ENCODE results near the gene PHYHIPL.

PHYHIPL gene

DNA sequence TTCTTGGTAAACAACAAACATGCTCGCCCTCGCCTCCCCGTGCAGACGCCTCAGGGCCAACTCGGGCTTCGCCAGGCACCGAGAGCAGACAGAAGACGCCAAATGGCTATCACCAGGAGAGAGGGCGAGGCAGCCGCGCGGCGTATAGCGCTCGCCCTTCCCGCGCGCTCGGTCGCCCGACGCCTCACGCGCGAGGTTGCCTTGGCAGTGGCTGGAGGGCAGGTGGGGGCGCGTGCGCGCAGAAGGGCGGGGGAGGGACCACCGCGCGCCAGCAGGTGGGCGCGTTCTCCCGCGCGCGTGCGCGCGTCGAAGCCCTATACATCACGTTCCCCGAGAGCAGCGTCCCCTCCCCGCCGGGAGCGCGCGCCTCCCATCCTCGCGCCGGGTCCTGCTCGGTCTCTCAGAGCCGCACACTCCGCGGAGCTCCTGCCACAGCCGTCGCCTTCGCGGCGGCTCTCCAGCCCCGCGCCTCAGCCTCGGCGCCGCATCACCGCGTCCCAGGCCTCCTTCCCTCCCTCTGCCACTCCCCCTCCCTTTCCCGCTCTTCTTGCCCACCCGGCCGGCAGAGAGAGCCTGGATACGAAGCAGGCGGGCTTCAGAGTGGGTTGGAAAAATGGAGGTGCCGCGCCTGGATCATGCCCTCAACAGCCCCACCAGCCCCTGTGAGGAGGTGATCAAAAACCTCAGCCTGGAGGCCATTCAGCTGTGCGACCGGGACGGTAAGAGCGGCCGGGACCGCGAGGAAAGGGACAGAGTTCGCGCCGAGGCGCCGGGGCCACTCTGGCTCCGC is at the start of gene PHYHIPL:
Gene PHYHIPL (plus strand): TSS at position 403 of the 790 bp plus-strand sequence. CDS start 211 bp downstream, at position 614.
- DNase-seq (ENCODE audit: low read depth, low spot score) = peak; percentile 54

DNA sequence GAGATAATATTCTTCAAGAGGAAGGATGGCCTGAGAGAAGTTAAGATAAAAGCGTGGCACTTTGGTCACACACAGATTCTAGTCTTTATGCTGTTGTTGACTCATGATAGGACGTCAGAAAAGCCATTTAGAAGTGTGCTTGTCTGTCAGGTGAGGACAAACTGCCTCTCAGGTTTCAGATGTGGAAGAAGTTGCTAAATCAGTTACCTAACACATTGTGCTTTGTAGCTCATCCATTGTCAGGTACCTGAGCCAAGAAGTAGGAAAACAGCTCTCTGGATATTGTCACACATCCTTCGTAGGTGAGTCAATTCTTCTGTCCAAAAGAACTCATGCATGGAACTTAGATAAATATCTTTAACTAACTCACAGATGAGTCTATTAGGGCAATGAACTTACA is 49.5 kb upstream of the PHYHIPL start:
- no peak for DNase-seq (ENCODE audit: low read depth, low spot score)

DNA sequence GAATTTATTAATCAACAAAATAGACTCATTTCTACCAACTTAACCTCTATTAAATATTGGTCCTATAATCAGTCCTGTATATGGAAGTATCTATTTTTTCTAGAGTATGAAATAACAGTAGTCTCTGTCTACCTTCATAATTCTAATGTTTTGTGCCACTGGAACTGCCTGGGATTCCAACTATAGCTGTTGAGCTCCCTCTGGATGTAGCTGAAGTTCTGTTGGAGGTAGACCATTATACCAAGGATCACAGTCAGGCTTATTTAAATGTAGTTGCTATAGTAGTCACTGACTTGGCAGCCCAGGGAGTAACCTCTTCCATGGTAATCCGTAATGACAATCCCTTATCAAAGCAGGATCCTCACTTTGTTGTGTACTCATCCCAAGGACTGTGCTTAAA is 48.5 kb upstream of the PHYHIPL start:
- DNase-seq (ENCODE audit: low read depth, low spot score) = no peak

DNA sequence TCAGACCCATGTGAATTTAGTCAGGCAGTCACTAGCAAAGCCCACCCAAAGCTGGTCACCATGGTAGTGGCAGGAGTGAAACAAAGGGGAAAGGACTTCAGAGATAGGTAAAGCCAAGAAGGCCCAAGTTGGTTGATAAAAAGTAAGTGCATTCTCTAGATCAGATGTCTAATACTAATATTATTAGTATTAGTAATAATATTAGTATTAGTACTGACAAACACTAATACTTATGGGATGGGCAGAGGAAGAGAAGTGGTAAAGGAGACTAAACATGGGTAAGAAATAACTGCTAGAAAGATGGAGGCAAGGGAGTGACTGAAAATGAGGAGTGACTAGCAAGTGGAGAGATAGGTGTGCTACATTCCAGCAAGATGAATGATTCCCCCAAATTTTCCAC is 46.6 kb upstream of the PHYHIPL start:
- DNase-seq (ENCODE audit: low read depth, low spot score) = no peak

DNA sequence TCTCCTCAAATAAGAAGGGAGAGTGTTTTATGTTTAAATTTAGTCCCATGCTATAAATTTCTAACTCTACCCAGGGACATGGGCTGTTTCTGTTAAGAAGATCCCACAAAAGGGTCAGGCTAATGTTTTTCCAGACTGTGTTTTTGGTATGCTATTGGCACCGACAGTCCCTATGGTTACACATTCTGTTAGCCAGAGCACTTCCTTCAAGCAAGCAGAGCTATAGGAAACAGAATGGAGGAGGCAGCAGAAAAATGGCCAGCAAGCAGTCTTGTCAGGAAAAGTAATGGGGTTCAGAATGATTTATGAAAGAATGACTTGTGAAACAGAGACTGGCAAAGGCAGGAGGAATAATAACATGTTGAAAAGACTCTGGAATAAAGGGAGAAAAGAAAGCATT is 44.8 kb upstream of the PHYHIPL start:
- peak; percentile 7 for DNase-seq (ENCODE audit: low read depth, low spot score)

DNA sequence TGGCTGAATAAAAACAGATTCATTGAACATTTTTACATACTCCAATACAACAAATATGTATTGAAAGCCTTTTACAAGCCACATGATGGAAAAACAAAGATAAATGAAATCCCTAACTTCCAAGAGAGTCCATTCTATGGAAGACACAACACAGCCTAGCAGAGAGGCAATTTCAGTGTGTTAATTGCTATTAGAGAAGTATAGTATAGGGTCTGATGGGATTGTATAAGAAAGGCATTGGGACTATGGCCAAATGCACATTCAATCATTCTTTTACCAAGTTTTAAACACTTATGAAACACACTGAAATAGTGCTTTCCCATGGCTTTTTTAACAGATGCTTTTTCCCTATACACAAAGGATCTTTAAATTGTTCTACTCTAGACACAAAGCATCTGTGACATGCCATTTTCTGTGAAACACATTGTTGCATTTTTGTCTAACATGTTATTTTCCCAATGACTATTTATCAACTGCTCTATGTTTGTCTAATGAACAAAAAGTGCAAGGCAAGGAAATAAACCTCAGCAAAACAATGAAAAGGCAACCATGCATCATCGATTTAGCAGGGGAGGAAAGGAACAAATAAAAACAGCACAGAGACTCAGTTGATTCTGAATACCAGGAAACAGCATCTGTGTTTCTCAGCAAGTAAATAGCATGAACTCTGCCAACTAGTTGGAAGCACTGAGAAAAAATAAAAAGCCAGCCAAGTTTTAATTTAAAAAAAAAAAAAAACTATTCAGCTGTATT is 42.4 kb upstream of the PHYHIPL start:
- peak; percentile 7 for DNase-seq (ENCODE audit: low read depth, low spot score)

DNA sequence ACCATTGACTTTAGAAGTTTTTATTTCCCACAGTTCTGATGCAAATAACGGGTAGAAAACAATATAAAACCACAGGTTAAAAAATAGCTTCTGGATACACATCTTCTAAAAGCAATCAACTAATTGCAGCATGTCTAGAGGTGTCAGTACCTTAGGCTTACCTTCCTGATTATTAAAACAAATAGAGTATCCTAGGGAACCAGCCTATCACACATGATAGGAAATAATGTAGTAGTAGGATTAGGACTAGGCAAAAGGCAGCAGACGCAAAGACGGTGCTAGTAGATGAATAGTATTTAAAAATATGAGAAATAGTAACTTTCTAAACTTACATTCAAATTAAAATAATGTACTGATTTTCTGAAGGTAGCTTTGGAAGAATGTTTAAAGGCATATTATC is 41.7 kb upstream of the PHYHIPL start:
- no peak for DNase-seq (ENCODE audit: low read depth, low spot score)

DNA sequence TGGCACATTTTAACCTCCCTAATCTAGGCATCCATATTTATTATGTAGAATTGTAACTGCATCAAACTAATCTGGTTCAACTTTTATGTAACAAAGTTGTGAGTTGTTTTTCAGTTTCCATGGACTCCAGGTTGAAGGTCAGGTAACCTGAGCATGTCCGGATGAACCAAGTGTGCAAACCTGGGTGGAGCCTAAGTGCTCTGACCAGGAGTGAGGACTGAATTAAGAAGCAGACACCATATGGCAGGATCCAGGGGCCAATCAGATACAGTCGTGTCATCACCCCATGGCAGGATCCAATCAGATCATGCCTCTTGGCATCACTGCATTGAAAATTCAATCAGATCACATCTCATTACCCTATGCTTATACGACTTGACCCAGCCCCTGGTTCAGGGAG is 41.2 kb upstream of the PHYHIPL start:
- DNase-seq (ENCODE audit: low read depth, low spot score) = no peak

DNA sequence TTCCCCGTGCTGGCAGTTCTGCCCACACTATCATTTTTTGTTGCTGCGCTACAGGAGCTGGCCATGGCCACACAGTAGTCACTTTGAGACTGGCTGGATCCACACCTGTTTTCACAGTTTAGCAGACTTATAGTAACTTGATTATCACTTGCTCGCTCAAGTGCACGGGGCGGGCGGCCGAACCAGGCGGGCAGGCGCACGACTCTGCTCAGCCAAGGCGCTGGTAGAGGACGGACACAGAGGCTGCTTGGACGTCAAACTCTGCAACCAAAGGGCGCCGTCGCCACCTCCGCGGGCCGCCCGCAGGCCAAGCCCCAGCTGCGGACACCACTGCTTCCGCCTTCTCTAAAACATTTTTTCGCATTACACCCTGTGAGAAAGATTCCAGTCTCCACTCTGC is 38.4 kb upstream of the PHYHIPL start:
- DNase-seq (ENCODE audit: low read depth, low spot score) = no peak

DNA sequence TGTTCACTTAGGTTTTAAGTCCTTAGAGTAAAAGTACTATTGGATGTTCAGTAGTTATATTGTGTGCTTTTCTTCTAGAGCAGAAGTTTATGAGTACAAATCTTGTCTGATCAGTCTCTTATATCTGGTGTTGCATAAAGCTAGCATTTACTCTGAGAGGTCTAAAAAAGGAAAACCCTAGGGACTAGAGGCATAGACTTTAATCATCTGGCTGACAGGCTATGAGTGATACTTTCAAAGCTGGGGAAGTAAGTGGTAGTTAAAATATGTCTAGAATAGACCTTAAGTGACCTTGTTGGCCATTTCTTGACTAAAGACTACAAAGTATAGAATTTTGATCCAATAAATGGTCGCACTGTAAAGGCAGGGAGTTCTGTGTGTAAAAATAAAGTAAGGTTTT is 32.9 kb upstream of the PHYHIPL start:
- DNase-seq (ENCODE audit: low read depth, low spot score) = no peak

DNA sequence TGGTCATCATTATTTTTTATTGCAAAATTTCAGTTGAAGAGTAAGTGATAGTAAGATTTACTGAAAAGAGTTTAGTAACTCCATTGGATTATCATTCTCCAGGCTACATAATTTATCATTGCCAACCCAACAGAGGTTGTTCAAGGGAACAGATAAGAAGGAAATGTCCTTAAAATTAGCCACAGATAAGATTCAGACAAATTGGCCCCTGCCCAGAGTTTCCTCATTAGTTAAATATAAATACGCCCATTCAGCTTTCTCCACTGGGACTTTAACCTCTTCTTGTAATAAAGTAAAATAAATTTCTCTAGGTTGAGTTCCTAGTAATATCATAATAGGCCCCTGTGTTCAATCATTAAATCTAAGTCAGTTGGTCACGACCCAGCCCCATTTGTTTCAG is 27.7 kb upstream of the PHYHIPL start:
- no peak for DNase-seq (ENCODE audit: low read depth, low spot score)

DNA sequence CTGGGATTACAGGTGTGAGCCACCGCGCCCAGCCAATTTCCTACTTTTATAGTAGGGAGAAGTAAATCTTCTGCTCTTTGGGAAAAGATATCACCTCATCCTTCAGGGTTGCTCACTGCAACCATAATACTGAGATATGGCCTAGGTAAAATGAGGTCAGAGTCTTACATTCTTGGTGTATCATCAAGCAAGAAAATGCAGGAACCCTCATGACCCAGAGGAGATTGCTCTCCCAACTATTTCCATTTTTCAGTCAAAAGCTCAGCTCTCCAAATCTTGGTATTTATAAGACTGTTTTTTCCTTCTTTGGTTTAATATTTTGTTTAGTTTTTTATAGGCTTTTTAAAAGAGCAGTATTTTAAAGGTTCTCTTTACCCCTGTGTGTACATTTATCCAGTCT is 20.9 kb upstream of the PHYHIPL start:
- no peak for DNase-seq (ENCODE audit: low read depth, low spot score)

DNA sequence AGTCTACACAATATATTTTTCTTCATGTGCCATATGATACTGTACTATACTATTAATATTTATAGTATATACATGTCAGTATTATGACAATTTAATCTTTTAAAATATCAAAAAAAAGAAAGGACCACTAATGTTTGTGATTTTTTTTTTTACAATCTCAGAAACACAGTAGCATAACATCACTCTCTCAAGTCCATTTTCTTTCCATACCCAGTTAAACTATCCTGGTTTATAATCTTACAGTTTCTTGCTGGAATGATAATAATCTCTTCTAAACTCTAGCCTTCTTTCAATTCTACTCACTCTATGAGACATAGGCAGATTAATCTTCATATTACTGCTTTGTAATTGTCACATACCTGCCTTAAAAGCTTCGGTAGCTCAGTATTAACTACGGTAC is 8.9 kb upstream of the PHYHIPL start:
- no peak for DNase-seq (ENCODE audit: low read depth, low spot score)

DNA sequence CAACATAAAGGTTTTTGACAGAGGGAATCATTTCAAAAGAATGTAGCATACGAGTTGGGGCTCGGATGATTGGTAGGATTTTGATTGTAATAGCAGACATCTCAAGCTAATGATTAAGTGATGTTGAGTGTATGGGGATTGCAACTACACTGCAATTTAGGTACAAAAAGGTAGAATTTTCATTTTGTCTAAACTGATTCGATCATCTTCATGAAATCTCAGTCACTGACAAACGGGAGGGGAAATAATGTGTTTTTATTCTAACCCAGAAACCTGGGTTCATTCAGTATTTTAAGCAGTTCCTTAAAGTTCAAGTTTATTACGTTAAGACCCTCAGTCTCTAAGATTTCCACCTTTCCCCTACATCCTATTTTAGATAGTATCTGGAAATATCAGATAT is 3.9 kb upstream of the PHYHIPL start:
- no peak for DNase-seq (ENCODE audit: low read depth, low spot score)

DNA sequence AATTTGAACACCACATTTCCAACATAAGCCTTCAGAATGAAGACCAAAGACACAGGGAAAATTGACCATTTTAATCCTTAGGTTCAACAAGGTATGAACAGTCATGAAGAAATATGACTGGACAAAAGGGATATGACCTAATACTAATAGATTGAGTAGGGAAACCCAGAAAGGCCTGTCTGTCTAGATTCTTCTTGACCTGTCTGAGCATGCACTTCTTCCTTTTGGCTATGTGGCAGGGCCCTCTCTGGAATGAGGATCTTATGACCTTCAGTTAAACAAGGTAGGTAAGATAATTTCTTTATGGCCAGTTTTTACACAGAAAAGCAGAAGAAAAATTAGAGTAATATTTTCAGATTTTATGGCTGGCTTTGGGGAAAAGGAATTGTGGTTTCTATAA is 3.0 kb upstream of the PHYHIPL start:
- DNase-seq (ENCODE audit: low read depth, low spot score) = no peak

DNA sequence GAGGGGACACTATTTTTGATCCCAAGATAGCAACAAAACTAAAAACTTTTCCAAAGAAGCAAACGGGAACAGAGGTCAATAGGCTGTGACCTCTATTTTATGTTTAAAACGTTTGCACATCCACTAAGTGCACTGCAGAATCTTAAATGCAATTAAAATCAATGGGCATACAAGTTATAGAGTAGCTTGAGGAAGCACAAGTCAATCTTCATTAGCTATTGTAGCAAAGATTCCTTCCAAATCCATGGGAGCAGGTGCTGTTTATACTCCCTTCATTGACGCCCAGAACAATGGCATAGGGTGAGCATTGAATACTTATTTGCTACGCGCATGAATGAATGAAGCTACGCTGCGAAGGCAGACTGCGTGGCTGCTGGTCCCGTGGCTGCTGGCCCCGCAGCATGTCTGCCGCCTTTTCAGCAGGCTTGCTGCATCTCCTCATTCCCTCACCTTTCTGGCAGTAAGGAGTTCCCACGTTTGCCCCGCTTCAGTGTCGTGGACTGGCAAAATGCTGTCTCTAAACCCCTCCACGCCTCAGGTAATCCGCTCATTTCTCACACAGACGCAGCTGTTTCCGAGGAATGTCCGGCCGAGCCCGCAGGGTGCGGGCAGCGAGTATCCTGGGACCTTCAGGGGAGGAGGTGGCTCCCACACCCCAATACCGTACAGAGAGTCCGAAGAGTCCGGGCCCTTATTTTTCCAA is 754 bp upstream of the PHYHIPL start:
- peak; percentile 39 for DNase-seq (ENCODE audit: low read depth, low spot score)

DNA sequence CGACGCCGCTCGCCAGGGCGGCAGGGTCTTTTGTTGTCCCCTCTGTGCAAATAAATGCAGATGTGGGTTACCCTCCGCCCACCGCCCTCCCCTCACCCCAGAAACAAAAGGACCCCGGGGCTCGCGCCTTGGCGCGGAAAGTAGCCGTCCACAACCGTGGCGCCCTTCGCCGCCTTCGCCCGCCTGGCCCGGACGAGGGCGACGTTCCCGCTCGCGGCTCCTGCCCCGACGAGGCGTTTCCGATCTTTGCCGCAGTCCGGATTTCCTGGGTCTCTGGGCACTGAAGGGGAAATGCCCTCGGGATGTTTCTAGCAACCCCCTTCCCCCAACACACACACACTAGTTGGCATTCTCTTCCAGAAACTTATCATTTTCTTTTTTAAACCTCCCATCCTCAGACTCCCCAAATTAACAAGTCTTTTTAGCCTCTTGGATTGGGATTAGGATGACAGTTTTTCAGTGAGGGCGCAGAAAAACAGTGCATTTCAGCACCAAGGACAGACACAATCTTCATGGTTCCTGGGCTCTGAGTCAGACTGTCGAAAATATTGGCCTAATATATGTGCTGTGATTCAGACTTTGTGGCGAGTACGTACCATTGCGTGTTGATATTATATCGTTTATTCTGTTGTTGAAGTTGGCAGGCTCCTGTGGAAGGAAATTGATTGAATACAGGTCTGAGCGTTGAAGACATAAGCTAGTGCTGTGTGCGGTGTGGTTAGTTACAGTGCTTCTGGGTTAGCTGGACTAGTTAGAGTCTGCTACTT is 771 bp downstream of the PHYHIPL start:
- peak; percentile 91 for DNase-seq (ENCODE audit: low read depth, low spot score)

DNA sequence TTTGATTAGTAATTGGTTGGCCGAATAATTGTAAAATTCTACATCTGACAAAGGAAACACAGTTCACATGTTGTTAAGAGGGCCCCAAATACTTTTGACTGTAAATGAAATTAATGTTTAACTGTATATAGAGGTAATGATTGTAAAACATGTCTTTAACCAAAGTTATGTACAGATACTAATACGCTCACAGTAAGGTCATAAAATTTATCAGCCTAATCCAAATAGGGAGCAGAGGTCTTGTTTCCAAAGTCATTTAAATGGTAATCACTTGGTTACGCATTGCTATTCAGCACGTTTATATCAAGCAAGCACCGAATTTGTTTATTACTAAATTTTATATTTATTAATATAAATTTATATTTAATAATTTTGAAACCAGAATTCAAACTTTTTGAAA is 1.4 kb downstream of the PHYHIPL start:
- no peak for DNase-seq (ENCODE audit: low read depth, low spot score)

DNA sequence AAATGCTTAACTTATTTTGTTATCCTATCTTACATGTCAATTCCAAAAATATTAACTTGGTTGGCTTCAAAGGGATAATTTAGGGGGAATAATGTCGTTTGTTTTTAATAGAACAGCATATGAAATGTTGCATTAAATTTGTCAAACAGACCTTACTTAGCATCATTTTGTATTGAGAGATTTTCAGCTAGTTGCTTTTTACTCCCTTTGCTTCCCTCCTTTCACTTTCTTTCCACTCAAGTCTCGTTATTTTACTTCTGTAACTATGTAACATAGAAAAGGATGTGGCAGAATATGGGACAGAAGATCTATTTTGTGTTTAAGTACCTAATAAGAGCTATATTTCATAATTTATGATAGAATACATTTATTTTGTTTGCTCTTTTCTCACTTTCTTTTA is 2.6 kb downstream of the PHYHIPL start:
- no peak for DNase-seq (ENCODE audit: low read depth, low spot score)

DNA sequence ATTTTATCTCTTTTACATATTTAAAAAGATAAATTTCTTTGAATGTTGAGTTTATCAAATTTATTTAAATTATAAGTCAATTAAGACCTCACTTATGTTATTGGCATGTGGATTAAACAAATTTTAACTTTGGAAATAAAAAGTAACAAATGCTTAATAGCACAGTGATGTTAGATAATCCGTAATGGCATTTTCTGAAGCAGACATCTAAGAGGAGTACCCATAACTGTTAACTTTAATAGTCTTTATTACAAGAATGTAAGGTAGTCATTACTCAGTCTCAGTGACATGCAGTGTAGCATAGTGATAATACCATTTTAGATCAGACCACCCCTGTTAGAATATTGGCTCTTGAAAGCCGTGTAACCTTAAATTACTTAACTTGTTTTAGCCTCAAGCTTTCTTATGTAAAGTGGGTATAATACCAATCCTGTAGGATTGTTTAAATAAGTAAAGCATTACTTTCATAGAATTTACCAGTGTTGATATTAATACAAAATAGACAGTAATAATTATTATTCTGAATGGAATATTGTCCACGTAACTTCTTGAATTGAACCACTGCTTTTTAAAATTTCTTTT is 4.3 kb downstream of the PHYHIPL start:
- no peak for DNase-seq (ENCODE audit: low read depth, low spot score)

DNA sequence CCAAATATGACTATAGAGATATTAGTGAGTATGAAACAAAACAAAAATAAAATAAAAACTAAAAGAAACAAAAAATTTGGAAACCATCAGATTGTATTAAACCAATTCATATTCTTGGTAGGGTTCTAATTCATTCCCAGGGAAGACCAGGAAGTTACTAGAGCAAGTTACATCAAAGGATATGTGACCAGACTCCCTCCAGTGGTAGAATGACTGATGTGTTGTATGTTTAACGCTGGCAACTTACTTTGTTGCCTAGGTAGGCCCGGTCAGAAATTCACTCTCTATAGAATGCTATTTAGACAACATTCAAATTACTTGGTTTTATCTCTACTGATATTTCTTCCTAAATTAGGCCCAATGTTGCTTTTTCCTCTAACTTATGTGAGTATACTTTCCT is 5.2 kb downstream of the PHYHIPL start:
- peak; percentile 81 for DNase-seq (ENCODE audit: low read depth, low spot score)
